Liver (tissue), 9 donors: ENCODE results near the gene SAT1. TPM values are rescaled to one million over a fixed set of nuclear protein-coding genes. Genes with fewer than 3 reads are reported as not detected.

ENCODE experiments used
- DNase-seq: peaks from one replicate; pipeline ENCODE4 v3.0.0-alpha.2; 2017; ENCODE audit warnings: low spot score
- H3K27ac ChIP-seq, 2 donors: one replicate each; pipeline ENCODE4 v1.7.0; 2013; ENCODE audit warnings: inconsistent platforms in 2 of 2, low read length in 2 of 2, control low read depth in 1 of 2, low read depth in 1 of 2, mild to moderate bottlenecking in 1 of 2
- H3K27me3 ChIP-seq, 4 donors: one replicate each; pipeline versions ENCODE4 v1.6.1 to v1.7.0; 2013; ENCODE audit warnings: low read length in 3 of 4, inconsistent platforms in 1 of 4, mild to moderate bottlenecking in 1 of 4, moderate library complexity in 1 of 4; ENCODE audit not compliant: control insufficient read depth in 4 of 4, insufficient read depth in 4 of 4
- H3K36me3 ChIP-seq, 4 donors: one replicate each; pipeline versions ENCODE4 v1.6.1 to v1.7.0; 2013; ENCODE audit warnings: low read length in 3 of 4, mild to moderate bottlenecking in 3 of 4, low read depth in 1 of 4, moderate library complexity in 1 of 4; ENCODE audit not compliant: control insufficient read depth in 4 of 4, insufficient read depth in 3 of 4
- H3K4me1 ChIP-seq, 4 donors: one replicate each; pipeline versions ENCODE4 v1.6.1 to v1.7.0; 2013; ENCODE audit warnings: low read length in 3 of 4, mild to moderate bottlenecking in 3 of 4, moderate library complexity in 1 of 4; ENCODE audit not compliant: control insufficient read depth in 4 of 4, insufficient read depth in 4 of 4
- H3K4me3 ChIP-seq, 3 donors: one replicate each; pipeline versions ENCODE4 v1.6.1 to v1.7.0; 2013; ENCODE audit warnings: low read length in 3 of 3, control low read depth in 1 of 3, low read depth in 1 of 3, mild to moderate bottlenecking in 1 of 3
- H3K9ac ChIP-seq, 2 donors: one replicate each; pipeline ENCODE4 v1.7.0; 2013; ENCODE audit warnings: low read length in 2 of 2, mild to moderate bottlenecking in 2 of 2, moderate library complexity in 2 of 2, control low read depth in 1 of 2, low read depth in 1 of 2
- H3K9me3 ChIP-seq, 4 donors: one replicate each; pipeline versions ENCODE4 v1.6.1 to v1.7.0; 2013; ENCODE audit warnings: low read length in 3 of 4; ENCODE audit not compliant: control insufficient read depth in 4 of 4
- ATF3 ChIP-seq: IDR thresholded peaks from 2 replicates; pipeline ENCODE4 v1.6.1; 2016; ENCODE audit warnings: antibody characterized with exemption
- FOXA1 ChIP-seq: IDR thresholded peaks from 2 replicates; pipeline ENCODE4 v1.6.1; 2016; ENCODE audit warnings: antibody characterized with exemption
- FOXA2 ChIP-seq: IDR thresholded peaks from 2 replicates; pipeline ENCODE4 v1.6.1; 2016; ENCODE audit warnings: antibody characterized with exemption
- GABPA ChIP-seq, 2 donors: IDR thresholded peaks in 1 of 2; conservative IDR thresholded peaks in 1 of 2; 2 replicates each; pipeline ENCODE4 v1.6.1; 2016; ENCODE audit warnings: antibody characterized with exemption in 2 of 2, mild to moderate bottlenecking in 1 of 2, moderate library complexity in 1 of 2
- HNF4A ChIP-seq, 2 donors: conservative IDR thresholded peaks; 2 replicates each; pipeline ENCODE4 v1.6.1; 2016; ENCODE audit warnings: antibody characterized with exemption in 2 of 2, mild to moderate bottlenecking in 2 of 2
- HNF4G ChIP-seq: IDR thresholded peaks from 2 replicates; pipeline ENCODE4 v1.6.1; 2016; ENCODE audit warnings: antibody characterized with exemption
- JUND ChIP-seq, 2 donors: IDR thresholded peaks; 2 replicates each; pipeline ENCODE4 v1.6.1; 2016; ENCODE audit warnings: antibody characterized with exemption in 2 of 2
- MAX ChIP-seq: IDR thresholded peaks from 2 replicates; pipeline ENCODE4 v1.6.1; 2016; ENCODE audit warnings: antibody characterized with exemption
- NR2F2 ChIP-seq: IDR thresholded peaks from 2 replicates; pipeline ENCODE4 v1.6.1; 2016; ENCODE audit warnings: antibody characterized with exemption
- RAD21 ChIP-seq, 2 donors: IDR thresholded peaks; 2 replicates each; pipeline ENCODE4 v1.6.1; 2016; ENCODE audit warnings: antibody characterized with exemption in 2 of 2, mild to moderate bottlenecking in 2 of 2
- REST ChIP-seq: IDR thresholded peaks from 2 replicates; pipeline ENCODE4 v1.6.1; 2016; ENCODE audit warnings: antibody characterized with exemption, mild to moderate bottlenecking
- RXRA ChIP-seq, 2 donors: IDR thresholded peaks; 2 replicates each; pipeline ENCODE4 v1.6.1; 2017 to 2018; ENCODE audit warnings: antibody characterized with exemption in 2 of 2, mild to moderate bottlenecking in 1 of 2
- SP1 ChIP-seq: IDR thresholded peaks from 2 replicates; pipeline ENCODE4 v1.6.1; 2018; ENCODE audit warnings: antibody characterized with exemption, mild to moderate bottlenecking
- ZBTB33 ChIP-seq: IDR thresholded peaks from 2 replicates; pipeline ENCODE4 v1.6.1; 2016; ENCODE audit warnings: antibody characterized with exemption
- WGBS: extraction: QIAGEN DNeasy Blood & Tissue Kit; methylation state at CpG from one replicate; pipeline ENCODE4 v1.1.7; 2013; 5-methylcytosine and 5-hydroxymethylcytosine counted together
- polyA plus RNA-seq, 2 donors: library from polyadenylated mRNA; stranded (reverse) in 1 of 2; unstranded in 1 of 2; fragments of 200-250 nt in 1 of 2; fragments of >200 nt in 1 of 2; fragmentation: Nextera tagmentation in 1 of 2; extraction: Ambion mirVana in 1 of 2; gene quantifications; one replicate each; pipeline versions ENCODE4 v1.2.1 to v1.2.3, GENCODE V29; 2013 to 2015
- total RNA-seq, 2 donors: library from RNA; depleted of rRNA; stranded (reverse); fragments of >200 nt; gene quantifications; one replicate each; pipeline ENCODE4 v1.2.3, GENCODE V29; 2014
- donor health status: healthy.
- donor health status: healthy.
- donor health status: healthy.
- donor health status: healthy.
- donor health status: healthy.

The SAT1 gene
- total and polyA plus RNA-seq, 4 donors, result 105 to 780 (median 296) TPM

- H3K27me3 ChIP-seq, result no peaks in the 10 kb centered on the region
- no peak overlapping the region for H3K4me3 ChIP-seq
- no peak overlapping the region for H3K27ac ChIP-seq
- H3K9ac ChIP-seq, result no peak overlapping the region
- no peak for DNase-seq
- no peak for TF ChIP-seq FOXA2
- no peak for TF ChIP-seq NR2F2
- TF ChIP-seq FOXA1, result no peak
- no peak for TF ChIP-seq RXRA (IDR thresholded peaks at IDR 0.05)
- TF ChIP-seq HNF4G, result no peak
- TF ChIP-seq GABPA (IDR thresholded peaks at IDR 0.05 in 1 of 2, conservative IDR thresholded peaks at IDR 0.05 in 1 of 2), result no peak
- no peak for TF ChIP-seq RAD21 (IDR thresholded peaks at IDR 0.05)
- no peak for TF ChIP-seq ATF3
- TF ChIP-seq MAX, result no peak
- no peaks in the 10 kb centered on the region for H3K36me3 ChIP-seq
- peaks cover 0 to 6% (median 4%) of the 10 kb centered on the region in 4 donors for H3K4me1 ChIP-seq
- no peaks in the 10 kb centered on the region for H3K9me3 ChIP-seq
- 76% methylated on average over 3 of the region's 3 CpGs for WGBS
Measured at GRCh38 chrX:23745786-23746185, 37.2 kb upstream of the SAT1 start.

- no peak for DNase-seq
- TF ChIP-seq NR2F2 (no peak), FOXA1 (no peak), SP1 (no peak), GABPA (IDR thresholded peaks at IDR 0.05 in 1 of 2, conservative IDR thresholded peaks at IDR 0.05 in 1 of 2) (no peak)
- Histone ChIP-seq H3K27me3 (no peaks in the 10 kb centered on the region), H3K36me3 (no peaks in the 10 kb centered on the region), H3K9ac (no peak overlapping the region), H3K27ac (no peak overlapping the region), H3K4me1 (peaks cover 0 to 1% (median under 1%) of the 10 kb centered on the region in 4 donors), H3K9me3 (no peaks in the 10 kb centered on the region), H3K4me3 (no peak overlapping the region)
- 87% methylated on average over 4 of the region's 4 CpGs for whole genome bisulfite sequencing
Measured at GRCh38 chrX:23749129-23749528, 33.8 kb upstream of the SAT1 start.

GRCh38 chrX:23749576-23749975, 33.4 kb upstream of the SAT1 start:
- 74% methylated on average over 2 of the region's 2 CpGs for WGBS
- H3K4me3 ChIP-seq, result no peak overlapping the region
- TF ChIP-seq MAX (no peak), HNF4G (no peak), REST (no peak), JUND (IDR thresholded peaks at IDR 0.05) (no peak), HNF4A (conservative IDR thresholded peaks at IDR 0.05) (no peak), ZBTB33 (no peak), FOXA1 (no peak)

More at GRCh38 chrX:23749576-23749975, 33.4 kb upstream of the SAT1 start:
- no peak for DNase-seq
- Histone ChIP-seq H3K4me1 (peaks cover 0 to 6% (median 3%) of the 10 kb centered on the region in 4 donors), H3K9ac (no peak overlapping the region), H3K27me3 (no peaks in the 10 kb centered on the region), H3K9me3 (no peaks in the 10 kb centered on the region), H3K27ac (no peak overlapping the region), H3K36me3 (no peaks in the 10 kb centered on the region)
